Measurements from ENCODE around the gene ZNF710.
"Not testable (repeated sequence)": the region's sequence is repeated elsewhere in the genome, so short reads cannot be mapped to it uniquely, and the experiment has no call there.

- TF ChIP-seq POLR2A, POLR2AphosphoS5, POU2F2 (IDR thresholded peaks at IDR 0.05; ENCODE audit: low read depth, low read length): not testable (repeated sequence)
Measured at GRCh38 chr15:89955449-89955998, 45.6 kb upstream of the ZNF710 start.
